Measurements from ENCODE around the gene SPACA7.
"Not testable (repeated sequence)": the region's sequence is repeated elsewhere in the genome, so short reads cannot be mapped to it uniquely, and the experiment has no call there.

SPACA7 gene

GRCh38 chr13:112350300-112350699 lies 25.9 kb upstream of the SPACA7 start:
- DNase-seq (ENCODE audit: low read depth, low spot score) = no peak

DNA sequence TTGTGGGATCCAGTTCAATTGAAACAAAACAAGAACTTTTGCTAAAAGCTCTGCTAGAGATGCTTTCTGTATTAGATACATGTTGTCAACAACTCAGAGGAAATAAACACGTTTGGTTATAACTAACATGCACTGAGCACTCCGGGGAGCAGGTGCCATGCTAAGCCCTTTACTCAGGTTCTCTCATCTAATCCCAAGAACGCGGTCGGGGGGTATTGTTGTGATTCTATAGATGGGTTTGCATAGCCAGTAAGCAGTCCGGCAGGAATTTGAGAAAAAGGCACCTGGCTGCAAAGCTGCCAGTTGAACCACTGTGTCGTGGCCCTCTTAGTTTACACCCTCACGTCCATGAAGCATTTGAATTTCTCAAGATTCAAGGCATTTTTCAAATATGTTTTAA lies 24.3 kb upstream of the SPACA7 start:
- no peak for DNase-seq (ENCODE audit: low read depth, low spot score)

GRCh38 chr13:112353856-112354255 lies 22.3 kb upstream of the SPACA7 start:
- DNase-seq (ENCODE audit: low read depth, low spot score) = no peak

GRCh38 chr13:112354330-112355273 lies 21.6 kb upstream of the SPACA7 start:
- DNase-seq (ENCODE audit: low read depth, low spot score) = no peak

- DNase-seq (ENCODE audit: low read depth, low spot score) = no peak
These were observed 20.8 kb upstream of the SPACA7 start for GRCh38 chr13:112355274-112355838.

DNA sequence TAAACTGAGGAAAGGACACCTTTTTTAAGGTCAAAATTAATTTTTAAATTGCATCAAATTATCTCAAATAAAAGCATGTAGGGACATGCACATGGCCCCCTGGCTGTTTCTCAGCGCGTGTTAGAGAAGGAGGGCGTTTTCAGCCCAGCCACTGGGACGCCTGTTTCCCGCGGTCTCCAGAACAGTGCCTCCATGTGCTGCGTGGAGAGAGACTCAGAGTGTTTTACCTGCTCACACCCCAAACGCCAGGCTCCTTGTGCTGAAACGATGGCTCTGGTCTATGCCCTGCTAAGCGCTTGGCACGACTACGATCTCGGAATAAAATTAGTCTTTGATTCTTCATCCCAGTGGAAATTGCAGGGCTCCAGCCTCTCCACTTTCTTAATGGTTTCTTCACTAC lies 20.0 kb upstream of the SPACA7 start:
- no peak for DNase-seq (ENCODE audit: low read depth, low spot score)

DNA sequence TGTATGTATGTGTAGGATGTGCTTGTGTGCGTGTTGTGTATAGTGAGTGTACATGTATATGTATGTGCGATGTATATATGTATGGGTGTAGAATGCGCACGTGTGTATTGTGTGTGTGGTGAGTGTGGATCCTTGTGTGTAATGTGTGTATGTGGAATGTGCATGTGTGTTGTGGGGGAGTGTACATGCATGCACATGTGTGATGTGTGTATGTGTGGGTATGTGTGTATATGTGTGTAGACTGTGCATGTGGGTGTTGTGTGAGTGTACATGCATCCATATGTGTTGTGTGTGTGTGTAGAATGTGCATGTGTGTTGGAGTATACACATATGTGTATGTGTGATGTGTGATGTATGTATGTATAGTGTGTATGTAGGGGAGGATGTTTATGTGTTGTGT lies 18.0 kb upstream of the SPACA7 start:
- no peak for DNase-seq (ENCODE audit: low read depth, low spot score)

GRCh38 chr13:112362021-112362420 lies 14.1 kb upstream of the SPACA7 start:
- no peak for DNase-seq (ENCODE audit: low read depth, low spot score)

DNA sequence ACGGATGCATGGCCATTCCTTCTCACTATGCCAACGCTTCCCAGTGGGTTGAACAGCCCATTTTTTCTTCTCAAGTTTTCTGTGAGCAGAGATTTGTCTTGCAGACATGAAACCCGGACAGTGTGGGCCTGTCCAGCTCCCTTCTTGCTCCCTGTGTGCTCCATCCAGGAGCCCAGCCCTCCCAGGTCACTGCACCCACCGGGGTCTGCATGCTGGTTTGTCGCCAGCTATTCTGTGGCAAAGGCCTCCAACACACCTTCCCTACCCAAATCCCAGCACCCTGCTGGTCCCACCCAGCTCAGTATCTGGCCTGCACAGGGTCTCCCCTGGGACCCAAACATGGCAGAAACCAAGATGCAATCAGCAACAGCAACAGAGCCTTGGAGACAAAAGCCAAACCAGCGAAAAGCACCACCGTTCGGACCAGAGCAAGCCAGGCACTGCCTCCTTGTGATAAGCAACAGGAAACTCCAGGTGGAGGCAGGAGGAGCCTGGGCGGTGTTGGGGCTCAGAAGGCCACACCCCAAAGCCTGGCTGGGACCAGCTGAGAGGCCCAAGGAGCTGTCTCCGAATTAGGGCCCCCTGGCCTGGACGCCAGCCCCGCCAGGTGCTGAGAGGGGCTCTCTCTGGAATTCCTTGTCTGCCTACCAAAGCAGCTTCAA lies 12.2 kb upstream of the SPACA7 start:
- DNase-seq (ENCODE audit: low read depth, low spot score) = no peak

DNA sequence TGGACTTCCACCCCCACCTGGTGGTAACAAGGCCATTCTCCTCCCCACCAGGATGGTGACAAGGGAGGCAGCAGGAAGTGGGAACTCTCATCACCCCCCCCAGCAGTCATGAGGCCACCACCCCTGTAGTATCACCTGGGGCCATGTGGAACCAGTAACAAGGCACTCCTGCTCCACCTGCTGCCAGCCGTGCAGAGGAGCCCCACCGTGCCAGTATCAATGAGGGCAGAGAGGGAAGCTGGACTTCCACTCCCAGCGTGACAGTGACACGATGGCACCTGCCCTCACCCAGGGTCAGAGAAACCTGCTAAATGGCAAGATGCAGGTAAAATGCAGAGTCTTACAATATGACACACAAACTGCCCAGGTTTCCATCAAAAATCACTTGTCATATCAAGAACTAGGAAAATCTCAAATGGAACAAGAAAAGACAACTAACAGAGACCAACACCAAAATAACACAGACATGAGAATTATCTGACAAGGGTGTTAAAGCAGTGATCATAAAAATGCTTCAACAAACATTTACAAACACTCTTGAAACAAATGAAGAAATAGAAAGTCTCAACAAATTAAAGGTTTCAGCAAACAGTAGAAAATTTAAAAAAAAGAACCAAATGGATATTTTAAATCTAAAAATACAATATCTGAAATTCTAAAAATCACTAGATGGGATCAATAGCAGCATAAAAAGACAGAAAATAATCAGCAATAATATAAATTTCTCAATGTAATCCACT lies 9.1 kb upstream of the SPACA7 start:
- no peak for DNase-seq (ENCODE audit: low read depth, low spot score)

GRCh38 chr13:112368883-112369282 lies 7.3 kb upstream of the SPACA7 start:
- DNase-seq (ENCODE audit: low read depth, low spot score) = no peak

- no peak for DNase-seq (ENCODE audit: low read depth, low spot score)
These were observed 5.8 kb upstream of the SPACA7 start for GRCh38 chr13:112370311-112370710.

DNA sequence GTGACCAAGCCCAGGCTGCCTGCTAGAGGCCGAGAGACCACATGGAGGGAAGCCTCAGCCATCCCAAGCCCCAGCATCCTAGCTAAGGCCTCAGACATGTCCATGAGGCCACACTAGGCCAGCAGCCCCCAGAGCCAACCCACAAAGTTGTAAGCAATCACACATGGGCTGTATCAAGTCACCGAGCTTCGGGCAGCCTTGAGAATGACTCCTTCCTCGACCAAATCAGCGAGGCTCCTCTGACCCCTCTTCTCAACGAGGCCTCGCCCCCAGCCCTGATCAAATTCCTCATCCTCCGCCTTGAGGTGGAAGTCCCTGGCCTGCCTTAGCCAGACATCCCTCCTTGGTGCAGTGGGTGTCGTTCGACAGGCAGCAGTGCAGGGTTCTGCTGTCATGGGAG lies 1.9 kb upstream of the SPACA7 start:
- no peak for DNase-seq (ENCODE audit: low read depth, low spot score)

DNA sequence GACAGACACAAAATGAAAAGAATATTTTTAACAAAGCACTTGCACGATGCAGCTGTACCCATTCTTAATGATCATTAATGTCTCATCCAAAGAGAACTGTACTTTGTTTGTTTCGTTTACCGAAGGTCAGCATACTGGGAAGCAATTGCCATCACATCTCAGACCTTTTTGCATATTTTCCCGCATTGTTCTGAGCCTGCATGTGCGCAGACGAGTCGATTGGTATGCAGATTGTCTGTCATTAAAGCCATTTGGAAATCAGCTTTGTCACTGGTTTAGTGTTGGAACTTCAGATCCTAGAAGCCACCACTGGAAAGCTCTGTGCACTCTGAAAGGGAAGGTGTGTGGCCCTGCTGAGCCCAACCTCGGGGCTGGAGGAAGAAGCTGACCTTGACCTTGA lies 15.6 kb downstream of the SPACA7 start:
- DNase-seq (ENCODE audit: low read depth, low spot score) = no peak

- no peak for DNase-seq (ENCODE audit: low read depth, low spot score)
These were observed 16.6 kb downstream of the SPACA7 start for GRCh38 chr13:112392719-112393118.

- not testable (repeated sequence) for DNase-seq (ENCODE audit: low read depth, low spot score)
These were observed 18.9 kb downstream of the SPACA7 start for GRCh38 chr13:112395022-112395421.

GRCh38 chr13:112395941-112396340 lies 19.8 kb downstream of the SPACA7 start:
- DNase-seq (ENCODE audit: low read depth, low spot score) = not testable (repeated sequence)

- no peak for DNase-seq (ENCODE audit: low read depth, low spot score)
These were observed 21.0 kb downstream of the SPACA7 start for GRCh38 chr13:112397108-112397507.

- DNase-seq (ENCODE audit: low read depth, low spot score) = not testable (repeated sequence)
These were observed 22.2 kb downstream of the SPACA7 start for GRCh38 chr13:112398347-112398746.

DNA sequence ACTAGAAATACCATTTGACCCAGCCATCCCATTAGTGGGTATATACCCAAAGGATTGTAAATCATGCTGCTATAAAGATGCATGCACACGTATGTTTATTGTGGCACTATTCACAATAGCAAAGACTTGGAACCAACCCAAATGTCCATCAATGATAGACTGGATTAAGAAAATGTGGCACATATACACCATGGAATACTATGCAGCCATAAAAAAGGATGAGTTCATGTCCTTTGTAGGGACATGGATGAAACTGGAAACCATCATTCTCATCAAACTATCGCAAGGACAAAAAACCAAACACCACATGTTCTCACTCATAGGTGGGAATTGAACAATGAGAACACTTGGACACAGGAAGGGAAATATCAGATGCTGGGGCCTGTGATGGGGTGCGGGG lies 33.7 kb downstream of the SPACA7 start:
- DNase-seq (ENCODE audit: low read depth, low spot score) = not testable (repeated sequence)

DNA sequence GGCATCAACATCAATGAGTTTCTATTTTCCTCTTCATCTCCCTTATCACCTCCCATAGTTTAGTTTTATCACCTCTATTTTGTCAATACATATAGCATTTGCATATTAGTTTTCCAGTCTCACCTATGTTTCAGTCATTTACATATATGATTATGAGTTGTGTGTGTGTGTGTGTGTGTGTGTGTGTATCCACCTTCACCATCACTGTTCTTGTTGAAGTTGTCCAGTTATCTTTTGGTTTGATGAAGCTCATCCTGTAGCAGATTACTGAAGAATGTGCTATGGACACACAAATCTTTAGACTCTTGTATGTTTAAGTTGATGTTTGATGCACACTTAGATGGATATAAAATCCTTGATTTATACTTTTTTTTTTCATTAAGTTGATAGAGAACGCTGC lies 40.5 kb downstream of the SPACA7 start:
- DNase-seq (ENCODE audit: low read depth, low spot score) = no peak

DNA sequence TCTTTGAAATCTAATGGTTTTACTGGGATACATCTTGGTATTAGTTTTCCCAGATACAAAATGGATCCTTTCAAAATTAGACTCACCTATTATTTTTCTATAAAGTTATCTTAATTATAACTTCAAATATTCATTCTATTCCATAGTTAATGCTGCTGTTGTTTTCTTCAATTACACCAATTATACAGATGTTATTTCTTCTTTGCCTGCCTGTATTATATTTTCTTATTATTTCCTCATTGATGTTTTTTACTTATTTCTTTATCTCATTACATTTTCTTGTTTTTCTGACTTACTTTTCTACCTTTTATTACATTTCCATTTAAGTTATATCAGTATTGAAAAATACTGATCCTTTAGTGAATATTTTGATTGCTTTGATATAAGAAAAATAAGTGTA lies 40.9 kb downstream of the SPACA7 start:
- no peak for DNase-seq (ENCODE audit: low read depth, low spot score)

Measured in iPS DF 19.7 (cell line).